Epithelial cell of proximal tubule (primary cell): ENCODE results near the gene KNSTRN. TPM values are rescaled to one million over a fixed set of nuclear protein-coding genes. Genes with fewer than 3 reads are reported as not detected.

Source experiments
- DNase-seq: peaks from one replicate; pipeline ENCODE4 v3.0.0-alpha.2; 2011; ENCODE audit warnings: low read depth
- H3K4me3 ChIP-seq: 2 replicates; pipeline ENCODE4 v1.5.1; 2011; ENCODE audit warnings: low read depth, mild to moderate bottlenecking, low read length
- CTCF ChIP-seq: conservative IDR thresholded peaks from 2 replicates; pipeline ENCODE4 v1.5.1; 2012; ENCODE audit warnings: low read depth, mild to moderate bottlenecking, low read length
- total RNA-seq: library from RNA; depleted of rRNA; stranded (reverse); fragments of >200 nt; gene quantifications from 2 replicates; pipeline ENCODE4 v1.2.3, GENCODE V29; 2015

Gene KNSTRN
- total RNA-seq, 1 donor from 2014 or later: 54.7 TPM

DNA sequence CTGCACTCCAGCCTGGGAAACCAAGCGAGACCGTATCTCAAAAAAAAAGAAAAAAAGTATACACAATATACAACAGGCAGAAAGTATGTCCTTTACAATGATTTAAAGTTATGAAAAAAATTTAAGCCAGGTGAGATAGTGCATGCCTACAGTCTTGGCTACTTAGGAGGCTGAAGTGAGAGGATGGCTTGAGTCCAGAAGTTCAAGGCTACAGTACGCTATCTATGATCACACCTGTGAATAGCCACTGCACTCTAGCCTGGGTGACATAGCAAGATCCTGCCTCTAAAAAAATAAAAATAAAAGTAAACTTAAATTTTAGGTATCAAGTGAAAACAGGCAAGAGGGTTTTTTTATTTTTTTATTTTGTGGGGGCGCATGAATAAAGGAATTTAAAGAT, 3.1 kb upstream of the KNSTRN start:
- TF ChIP-seq CTCF: no peak
- no peak overlapping the region for H3K4me3 ChIP-seq
- no peak for DNase-seq

GRCh38 chr15:40379853-40380252, 2.7 kb upstream of the KNSTRN start:
- peak; percentile 82 for DNase-seq
- no peak for TF ChIP-seq CTCF
- no peak overlapping the region for H3K4me3 ChIP-seq

- no peak for TF ChIP-seq CTCF
- H3K4me3 ChIP-seq: no peak overlapping the region
- no peak for DNase-seq
These were observed 1.9 kb upstream of the KNSTRN start for GRCh38 chr15:40380636-40381035.

DNA sequence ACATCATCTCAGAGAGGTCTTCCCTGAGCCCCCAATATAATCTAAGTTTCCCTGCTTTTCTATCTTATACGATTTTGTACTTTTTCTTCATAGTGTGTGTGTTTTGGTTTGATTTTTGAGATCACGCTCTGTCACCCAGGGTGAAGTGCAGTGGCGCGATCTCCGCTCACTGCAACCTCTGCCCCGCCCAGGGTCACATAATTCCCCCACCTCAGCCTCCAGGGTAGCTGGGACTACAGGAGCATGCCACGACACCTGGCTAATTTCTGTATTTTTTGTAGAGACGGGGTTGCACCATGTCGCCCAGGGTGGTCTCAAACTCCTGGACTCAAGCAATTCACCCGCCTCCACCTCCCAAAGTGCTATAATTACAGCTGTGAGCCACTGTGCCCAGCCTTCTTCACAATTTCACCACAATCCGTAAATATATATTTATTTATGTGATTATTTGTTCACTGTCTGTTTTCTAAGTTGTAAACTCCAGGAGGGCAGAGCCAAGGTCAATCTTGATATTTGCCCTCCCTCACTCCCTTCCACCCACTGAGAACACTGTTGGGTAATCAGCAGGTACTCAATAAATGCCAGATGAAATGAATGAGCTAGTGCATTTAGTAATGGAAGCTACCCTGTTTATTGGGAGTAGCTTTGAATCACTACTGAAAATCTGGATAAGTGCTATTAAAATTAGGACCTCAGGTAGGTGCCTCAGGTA, 547 bp upstream of the KNSTRN start:
- DNase-seq: no peak
- no peak overlapping the region for H3K4me3 ChIP-seq
- TF ChIP-seq CTCF: no peak

DNA sequence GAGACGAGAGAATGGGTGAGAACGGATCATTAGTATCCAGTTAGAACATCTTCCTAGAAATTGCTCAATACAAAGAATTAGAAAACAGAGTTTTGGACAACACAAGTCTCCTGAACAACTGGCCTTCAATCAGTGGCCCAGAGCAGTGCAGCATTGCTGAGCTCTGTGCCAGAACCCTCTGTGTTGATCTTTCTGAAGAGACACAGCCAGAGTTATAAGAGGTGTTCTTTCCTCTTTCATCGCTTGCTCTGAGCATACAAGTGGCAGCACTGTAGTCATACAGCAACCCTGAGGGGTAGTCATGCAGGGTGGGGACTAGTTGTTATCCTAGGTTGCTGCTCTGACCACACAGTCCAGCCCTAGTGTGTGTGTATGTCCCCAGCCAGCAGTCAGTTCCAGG, 4.0 kb downstream of the KNSTRN start:
- no peak for TF ChIP-seq CTCF
- DNase-seq: no peak
- no peak overlapping the region for H3K4me3 ChIP-seq

DNA sequence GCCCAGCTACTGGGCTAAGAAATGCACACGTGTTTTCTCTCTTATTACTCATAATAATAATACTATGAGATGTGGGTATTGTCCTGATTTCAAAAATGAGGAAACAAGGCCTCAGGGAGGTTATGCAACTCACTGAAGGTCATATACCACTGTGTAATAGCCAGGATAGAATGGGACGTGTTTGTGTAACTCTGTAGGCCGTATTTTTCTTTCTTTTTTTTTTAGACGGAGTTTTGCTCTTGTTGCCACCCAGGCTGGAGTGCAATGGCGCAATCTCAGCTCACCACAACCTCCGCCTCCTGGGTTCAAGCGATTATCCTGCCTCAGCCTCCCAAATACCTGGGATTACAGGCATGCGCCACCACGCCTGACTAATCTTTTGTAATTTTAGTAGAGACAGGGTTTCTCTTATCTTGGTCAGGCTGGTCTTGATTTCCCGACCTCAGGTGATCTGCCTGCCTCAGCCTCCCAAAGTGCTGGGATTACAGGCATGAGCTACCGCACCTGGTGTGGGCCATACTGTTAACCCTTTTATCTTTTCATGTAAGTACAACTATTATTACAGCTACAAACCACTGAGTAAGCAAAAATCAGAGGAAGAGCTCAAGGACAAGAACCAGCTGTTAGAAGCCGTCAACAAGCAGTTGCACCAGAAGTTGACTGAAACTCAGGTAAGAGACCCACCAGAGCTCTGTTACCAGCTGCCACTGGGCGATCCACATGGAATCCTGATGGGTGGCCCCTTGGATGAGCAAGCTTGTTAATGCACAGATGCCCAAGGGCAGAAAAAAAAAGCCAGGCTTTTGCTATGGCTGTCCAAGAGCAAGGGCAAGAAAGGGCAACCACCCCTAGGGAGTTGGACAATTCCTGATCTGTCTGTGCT, 6.7 kb downstream of the KNSTRN start:
- DNase-seq: no peak
- no peak overlapping the region for H3K4me3 ChIP-seq
- TF ChIP-seq CTCF: no peak
